ENCODE measurements around the gene LACRT.
"Not testable (repeated sequence)": the region's sequence is repeated elsewhere in the genome, so short reads cannot be mapped to it uniquely, and the experiment has no call there.

The LACRT gene, protein sequence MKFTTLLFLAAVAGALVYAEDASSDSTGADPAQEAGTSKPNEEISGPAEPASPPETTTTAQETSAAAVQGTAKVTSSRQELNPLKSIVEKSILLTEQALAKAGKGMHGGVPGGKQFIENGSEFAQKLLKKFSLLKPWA

DNA sequence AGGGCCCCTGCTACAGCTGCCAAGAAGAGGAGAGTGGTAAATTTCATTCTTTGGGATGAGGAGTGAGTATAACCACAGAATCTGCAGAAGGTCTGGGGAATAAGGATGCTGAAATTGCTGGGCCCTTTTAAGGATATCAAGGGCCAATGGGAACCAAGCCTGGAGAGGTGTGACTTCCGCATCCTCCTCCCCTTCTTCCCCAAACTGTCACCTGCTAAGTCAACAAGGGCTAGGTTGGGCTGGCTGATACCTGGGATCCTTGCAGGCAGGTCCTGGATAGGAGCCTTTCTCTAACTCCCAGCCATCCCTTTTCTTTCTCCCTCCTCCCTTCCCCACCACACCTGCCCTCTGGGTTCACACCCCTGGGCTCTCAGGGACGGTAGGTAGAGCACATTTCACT is at the start of gene LACRT:
Gene LACRT (minus strand): TSS at position 101 of the 400 bp plus-strand sequence. CDS start 54 bp downstream, at position 47.
- DNase-seq (ENCODE audit: low read depth in 2 of 2, low spot score in 1 of 2) = no peak

DNA sequence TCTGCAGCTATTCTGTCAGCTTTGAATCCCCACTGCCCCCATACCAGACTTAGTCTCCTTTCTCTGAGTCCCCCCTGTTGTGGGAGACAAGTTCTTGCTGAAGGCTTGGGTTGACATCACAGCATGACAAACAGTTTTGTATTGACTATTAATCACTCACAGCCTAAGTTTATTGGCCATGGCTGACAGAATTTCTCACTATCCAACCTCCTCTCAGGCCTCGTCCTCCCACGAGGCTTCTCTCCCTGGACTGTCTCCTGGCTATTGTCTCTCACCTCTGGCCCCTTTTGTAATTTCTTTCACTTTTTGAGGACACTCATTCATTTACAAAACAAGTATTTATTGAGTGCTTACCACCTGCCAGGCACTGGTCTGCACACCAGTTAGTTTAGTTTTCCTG is 48.7 kb upstream of the LACRT start:
- DNase-seq (ENCODE audit: low read depth in 2 of 2, low spot score in 1 of 2) = no peak

DNA sequence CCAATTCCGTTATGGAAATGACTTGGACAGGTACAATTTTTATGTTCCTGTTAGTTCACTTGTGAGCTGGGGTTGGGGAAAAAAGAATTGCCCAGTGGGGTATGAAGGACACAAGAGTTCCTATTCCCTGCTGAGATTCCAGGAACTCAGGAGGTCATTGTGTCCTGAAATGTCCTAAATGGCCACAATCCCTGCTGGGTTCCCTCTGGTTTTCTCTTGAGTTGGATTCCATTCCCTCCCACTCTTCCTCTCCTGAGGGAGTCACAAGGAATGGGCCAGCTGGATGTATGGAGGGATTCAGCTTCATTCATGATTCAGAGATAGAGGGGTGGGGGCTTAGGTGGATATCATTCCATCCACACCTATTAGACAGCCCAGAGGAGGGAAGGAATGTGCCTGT is 48.0 kb upstream of the LACRT start:
- no peak for DNase-seq (ENCODE audit: low read depth in 2 of 2, low spot score in 1 of 2)

DNA sequence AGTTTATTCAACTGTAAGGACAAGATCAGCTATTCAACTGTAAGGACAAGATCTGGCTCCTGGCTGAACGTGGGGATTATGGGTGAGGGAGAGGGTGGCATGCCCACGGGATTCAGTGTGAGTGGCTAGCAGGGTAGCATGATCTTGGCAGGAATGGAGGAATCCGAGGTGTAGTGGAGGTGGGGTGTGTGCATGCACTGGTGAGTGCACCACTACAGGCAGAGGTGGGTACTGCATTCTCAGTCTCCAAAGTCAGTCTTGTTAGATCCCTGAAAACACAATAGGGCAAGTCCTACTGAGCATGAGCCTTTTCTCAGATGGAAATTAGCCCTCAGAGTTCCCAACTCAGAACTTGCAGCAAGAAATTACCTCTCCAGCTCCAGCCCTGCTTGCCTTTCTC is 45.7 kb upstream of the LACRT start:
- DNase-seq (ENCODE audit: low read depth in 2 of 2, low spot score in 1 of 2) = no peak

DNA sequence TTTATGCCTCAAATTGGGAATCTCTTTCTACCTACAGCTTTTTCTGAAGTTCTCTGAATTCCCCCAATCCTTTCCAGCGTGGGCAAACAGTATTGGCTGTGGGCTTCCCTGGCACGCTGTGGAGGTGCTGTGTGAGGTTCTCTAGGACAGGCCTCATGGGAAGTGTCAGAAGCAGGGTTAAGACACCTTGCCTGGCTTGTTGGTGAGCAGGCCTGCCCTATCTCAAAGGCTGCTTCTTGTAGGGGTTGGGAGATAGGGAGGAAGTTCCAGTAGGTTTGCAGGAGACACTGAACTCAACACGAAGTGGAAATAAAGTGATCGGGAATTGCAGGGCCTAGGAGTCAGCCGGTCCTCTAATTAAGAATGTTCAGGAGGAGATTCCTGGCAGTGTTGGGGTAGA is 43.4 kb upstream of the LACRT start:
- DNase-seq (ENCODE audit: low read depth in 2 of 2, low spot score in 1 of 2) = no peak

DNA sequence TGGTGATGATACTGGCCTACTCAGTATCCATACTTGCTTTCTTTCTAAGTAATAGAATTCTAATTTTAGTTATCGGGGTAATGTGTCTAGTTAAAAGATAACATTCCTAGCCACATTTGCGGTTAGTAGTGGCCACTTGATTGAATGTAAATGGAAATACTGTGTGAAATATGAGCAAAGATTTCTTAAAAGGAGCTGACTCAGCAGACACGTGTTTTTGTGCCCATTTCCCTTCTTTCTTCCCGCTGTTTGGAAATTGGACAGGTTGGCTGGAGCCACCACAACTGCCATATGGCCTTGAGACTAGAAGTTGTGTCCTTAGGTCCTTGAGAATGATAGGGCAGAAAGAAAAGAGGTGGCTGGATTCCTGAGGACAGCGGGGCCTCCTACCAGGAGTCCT is 33.2 kb upstream of the LACRT start:
- no peak for DNase-seq (ENCODE audit: low read depth in 2 of 2, low spot score in 1 of 2)

DNA sequence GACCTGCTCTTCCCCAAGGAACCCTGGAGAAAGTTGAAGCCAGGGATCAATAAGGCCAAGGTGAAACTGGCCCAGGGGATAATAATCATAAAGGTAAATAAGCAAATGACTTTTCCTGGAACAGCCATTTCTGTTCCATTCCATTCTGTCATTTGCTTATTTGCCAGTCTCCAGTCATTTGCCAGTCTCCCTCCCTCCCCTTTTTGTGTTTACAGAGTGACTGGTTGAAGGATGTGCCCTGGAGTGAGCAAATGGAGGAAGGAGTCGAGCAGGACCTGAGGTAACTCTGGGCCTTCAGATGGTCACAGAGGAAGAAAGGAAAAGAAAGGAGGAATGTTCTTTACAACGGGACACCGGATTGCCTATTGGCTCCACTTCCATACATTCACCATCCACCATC is 31.3 kb upstream of the LACRT start:
- DNase-seq (ENCODE audit: low read depth in 2 of 2, low spot score in 1 of 2) = no peak

DNA sequence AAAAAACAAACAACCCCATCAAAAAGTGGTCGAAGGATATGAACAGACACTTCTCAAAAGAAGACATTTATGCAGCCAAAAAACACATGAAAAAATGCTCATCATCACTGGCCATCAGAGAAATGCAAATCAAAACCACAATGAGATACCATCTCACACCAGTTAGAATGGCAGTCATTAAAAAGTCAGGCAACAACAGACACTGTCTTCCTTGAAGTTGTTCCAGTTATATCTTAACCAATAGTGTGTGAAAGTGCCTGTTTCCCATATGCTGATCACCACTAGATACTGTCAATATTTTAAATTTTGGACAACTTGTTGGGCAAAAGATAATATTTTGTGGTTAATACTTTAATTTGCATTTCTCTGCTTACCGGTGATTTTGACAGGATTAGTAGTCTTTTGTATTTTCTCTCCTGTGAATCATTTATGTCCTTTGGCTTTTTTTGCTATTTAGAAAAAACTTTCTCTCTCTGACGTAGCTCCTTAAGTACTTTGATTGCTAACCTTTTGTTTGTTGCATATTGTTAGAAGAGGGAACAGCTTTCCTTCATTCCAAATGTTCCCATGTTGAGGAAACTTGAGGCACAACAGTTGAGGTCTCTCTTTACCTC is 30.4 kb upstream of the LACRT start:
- DNase-seq (ENCODE audit: low read depth in 2 of 2, low spot score in 1 of 2) = not testable (repeated sequence)

DNA sequence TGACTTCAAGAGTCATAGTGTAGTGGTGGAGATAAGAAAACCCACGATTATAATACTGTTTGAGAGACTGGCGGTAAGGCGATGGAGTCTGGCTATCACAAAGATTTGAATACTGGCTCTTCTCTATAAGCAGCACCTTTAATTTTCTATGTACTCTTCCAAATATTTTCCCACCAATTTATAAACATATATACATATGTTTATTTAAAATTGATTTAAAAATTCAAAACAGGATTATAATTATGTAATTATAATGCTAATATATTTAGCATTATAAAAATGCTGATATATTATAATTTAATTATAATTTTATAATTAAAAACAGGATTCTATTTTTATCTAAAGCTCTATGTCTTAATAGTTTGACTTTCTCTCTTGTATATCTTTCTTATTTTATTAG is 28.9 kb upstream of the LACRT start:
- DNase-seq (ENCODE audit: low read depth in 2 of 2, low spot score in 1 of 2) = no peak

DNA sequence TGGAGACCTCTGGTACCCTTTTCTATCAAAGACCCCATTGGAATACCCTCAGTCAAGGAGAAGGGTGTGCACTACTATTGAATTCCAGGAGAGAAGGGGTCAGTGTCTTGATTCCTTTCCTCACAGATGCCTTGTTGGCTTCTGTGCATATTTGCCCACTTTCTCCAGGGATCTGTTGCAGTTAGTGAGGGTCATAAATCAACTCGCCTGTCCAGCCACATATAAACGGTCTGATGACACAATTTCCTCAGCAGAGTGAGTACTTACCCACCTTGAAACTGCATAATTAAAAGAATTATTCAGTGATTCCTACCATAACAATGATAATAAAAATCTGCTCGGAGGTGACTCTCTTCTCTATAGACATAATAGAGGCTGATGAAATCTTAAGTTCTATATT is 27.3 kb upstream of the LACRT start:
- no peak for DNase-seq (ENCODE audit: low read depth in 2 of 2, low spot score in 1 of 2)

DNA sequence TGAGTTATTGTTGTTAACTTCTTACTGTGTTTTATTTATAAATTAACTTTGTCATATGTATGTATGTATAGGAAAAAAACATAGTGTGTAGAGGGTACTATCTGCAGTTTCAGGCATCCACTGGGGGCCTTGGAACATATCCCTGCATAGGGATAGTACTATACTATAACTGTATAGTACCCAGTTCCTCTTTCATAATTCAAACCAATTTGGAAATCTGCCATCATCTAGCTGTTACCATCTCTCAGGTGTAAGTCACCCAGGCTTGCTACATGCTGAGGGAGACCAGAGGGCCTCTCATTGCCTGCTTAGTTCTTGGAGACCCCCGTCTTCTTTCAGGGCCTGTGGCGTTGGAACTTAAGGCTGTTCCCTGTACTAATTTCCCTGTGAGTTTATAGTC is 26.4 kb upstream of the LACRT start:
- no peak for DNase-seq (ENCODE audit: low read depth in 2 of 2, low spot score in 1 of 2)

DNA sequence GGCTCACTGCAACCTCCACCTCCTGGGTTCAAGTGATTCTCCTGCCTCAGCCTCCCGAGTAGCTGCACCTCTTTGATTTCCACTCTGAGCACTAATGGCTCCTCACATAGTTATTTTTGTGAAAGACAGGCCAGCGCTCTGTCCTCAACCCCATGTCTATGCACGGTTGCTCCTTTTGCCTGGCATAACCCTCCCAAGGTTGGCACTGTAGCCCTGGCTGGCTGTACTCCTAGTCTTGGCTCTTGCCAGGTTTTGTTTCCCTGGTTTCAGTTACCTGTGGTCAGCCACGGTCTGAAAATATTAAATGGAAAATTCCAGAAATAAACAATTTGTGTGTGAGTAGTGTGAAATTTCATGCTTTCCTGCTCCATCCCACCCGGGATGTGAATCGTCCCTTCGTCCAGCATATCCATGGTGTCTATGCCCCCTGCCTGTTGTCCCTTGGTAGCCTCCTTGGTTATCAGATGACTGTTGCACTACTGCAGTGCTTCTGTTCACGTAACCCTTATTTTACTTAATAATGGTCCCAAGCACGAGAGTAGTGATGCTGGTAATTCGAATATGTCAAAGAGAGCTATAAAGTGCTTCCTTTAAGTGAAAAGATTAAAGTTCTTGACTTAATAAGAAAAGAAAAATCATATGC is 25.7 kb upstream of the LACRT start:
- no peak for DNase-seq (ENCODE audit: low read depth in 2 of 2, low spot score in 1 of 2)

DNA sequence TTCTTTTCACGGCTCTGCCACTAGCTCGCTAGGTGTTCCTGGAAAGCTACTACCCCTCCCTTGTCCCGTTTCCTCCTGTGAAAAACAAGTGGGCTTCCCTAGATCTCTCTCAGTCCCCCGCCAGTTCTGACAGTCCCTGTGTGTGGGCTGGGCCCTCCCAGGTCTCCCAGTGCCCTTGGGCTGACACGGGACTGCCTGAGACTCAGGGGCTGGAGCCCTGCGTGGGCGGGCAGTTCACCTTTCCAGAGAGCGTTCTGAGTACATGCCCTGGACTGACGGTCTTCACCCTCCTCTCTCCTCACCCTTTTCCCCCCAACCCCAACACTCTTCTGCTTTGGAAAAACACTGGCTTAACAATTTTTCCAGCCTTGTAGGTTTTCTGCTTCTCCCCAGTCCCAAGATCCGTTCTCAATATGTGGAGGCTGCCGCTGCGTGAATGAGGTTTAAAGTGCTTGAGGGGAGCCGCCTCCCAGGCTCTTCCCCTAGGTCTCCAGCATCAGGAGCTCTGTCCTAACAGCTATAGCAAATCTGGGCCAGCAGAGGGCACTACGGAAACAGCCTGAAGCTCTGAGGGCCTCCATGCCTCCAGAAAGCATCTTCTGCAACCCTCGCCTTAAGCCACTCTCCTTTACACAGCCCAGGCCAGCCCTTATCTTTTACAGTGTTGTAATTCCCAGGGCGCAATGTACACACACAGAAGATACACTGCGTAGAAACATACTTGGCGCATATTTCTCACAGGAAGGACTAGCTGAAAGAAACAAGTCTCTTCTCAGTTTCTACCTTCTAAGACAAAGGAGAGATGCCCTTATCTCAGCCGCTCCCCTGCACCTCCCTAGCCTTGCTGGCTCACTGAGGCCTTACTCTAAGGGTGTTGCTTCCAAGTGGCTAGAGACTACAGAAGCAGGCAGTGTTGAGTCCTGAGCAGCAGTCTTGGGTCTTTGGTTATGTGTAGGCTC is 23.9 kb upstream of the LACRT start:
- DNase-seq (ENCODE audit: low read depth in 2 of 2, low spot score in 1 of 2) = no peak

DNA sequence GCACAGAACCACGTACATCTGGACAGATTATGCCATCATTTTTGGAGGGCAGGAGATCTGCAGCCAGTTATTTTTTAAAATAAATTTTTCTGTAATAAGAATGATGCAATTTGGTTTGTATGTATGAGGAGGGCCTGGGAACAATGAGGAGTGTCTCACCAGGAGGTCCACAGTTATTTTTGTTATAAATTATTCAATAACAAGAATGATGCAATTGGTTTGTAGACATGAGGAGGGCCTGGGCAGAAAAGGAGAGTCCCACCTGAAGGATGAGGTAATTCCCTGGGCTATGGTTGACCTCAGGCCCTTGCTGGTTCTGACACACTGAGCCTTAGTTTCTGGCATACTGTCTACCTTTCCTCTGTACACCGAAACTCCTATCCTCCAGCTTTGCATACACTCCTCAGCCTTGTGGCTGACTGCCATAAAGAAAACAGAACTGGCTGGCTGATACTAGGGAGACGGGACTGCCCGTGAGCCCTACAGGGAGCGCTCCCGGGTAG is 22.5 kb upstream of the LACRT start:
- DNase-seq (ENCODE audit: low read depth in 2 of 2, low spot score in 1 of 2) = no peak

DNA sequence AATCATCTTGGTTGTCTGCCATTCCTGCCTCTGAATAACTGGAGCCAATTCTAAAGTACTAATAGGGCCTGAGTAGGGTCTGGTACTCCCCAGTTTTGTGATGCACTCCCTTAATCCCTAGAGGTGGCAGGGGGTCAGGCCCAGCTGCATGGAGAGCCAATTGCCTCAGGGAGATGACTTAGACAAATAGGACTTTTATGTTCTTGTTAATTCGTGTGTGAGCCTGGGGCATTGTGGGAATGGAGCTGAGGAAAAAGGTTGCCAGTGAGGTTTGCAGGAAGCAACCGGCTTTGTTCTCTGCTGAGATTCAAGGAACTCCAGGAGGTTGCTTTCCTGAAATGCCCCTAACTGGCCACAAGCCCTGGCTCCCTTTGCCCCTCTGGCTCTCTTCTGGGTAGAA is 20.2 kb upstream of the LACRT start:
- DNase-seq (ENCODE audit: low read depth in 2 of 2, low spot score in 1 of 2) = no peak

DNA sequence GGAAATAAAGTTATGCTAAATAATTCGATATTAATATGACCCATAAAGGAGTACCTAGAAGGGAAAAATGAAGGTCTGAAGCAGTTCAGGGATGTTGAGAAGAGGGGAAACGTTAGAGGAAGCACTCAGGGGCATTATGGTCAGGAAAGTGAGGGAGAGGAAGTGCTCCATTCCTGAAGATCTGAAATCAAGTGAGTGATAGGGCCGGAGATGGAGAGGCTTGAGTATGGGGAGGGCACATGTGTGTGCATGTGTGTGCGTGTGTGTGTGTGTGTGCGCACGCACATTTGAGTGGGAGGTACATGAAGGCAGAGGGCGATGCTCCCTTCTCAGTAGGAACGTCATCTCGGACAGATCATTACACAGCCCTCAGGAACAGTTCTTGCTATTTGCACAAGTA is 18.3 kb upstream of the LACRT start:
- no peak for DNase-seq (ENCODE audit: low read depth in 2 of 2, low spot score in 1 of 2)

DNA sequence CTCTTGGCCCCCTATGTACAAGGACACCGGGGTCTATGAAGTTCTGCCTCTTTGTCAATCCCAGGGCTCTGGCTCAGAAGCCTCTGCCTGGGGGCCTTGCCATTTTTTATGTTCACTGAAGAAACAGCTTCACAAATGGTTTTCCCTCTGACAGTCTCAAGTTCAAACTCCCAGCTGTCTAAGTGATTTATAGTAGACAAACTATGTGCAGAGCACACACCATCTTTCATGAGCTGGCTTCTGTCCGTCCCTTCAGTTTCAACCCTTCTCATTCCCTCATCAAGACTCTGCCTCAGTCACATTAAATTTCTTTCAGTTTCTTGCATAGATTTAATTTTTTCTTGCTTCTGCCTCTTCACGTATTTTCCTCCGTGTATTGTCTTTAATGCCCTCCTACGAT is 16.2 kb upstream of the LACRT start:
- DNase-seq (ENCODE audit: low read depth in 2 of 2, low spot score in 1 of 2) = no peak

DNA sequence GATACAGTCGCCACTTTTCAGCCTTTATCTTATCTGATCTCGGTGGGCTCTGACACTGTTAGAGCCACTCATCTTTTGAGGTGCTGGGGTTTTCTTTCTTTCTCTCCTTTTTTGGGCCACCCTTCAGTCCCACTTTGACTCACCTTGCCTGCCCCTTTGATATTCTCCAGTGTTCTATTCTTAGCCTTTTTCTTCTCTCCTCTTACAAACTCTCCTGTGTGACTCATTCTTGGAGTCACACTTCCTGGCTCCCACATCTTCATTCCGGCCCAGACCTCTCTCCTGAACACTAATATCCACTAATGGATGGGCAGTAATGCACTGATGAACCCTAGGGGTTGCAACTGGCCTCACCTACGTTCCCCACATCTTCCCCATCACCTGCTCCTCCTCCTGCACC is 15.7 kb upstream of the LACRT start:
- no peak for DNase-seq (ENCODE audit: low read depth in 2 of 2, low spot score in 1 of 2)

DNA sequence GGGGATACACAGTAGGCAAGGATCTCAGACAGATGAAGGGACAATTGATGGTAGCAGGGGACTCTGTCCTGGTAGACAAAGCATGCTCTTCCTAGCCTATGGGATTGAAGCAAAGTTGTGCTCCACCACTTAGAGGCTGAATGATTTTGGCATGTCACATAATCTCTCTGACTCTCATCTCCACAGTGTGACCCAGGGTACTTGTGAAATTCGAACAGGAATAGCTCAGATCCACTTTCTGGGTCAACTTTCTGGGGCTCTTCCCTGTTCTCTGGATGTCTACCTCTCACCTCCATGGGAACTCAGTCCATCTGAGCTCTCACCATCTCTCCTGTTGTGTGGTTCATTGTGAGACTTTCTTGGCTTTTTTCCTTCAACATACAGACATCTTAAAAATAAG is 15.1 kb upstream of the LACRT start:
- DNase-seq (ENCODE audit: low read depth in 2 of 2, low spot score in 1 of 2) = no peak

DNA sequence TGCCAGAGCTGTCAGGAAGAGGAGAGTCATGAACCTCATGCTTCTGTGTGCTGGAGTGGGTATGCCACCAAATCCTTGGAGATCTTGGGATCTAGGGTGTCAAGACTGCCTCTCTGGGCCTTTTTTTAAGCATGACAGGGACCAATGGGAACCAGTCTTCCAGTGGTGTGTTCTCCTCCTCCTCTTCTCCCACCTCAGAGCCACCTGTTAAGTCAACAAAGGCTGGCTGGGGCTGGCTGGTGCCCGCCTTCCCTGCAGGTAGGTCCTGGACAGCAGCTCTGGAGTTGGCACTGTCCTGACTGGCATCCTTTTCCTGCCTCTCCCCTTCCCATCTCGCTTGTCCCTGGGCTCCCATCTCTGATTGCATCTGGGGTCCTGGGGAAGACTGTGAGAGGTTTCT is 13.6 kb upstream of the LACRT start, which contains the start of gene DCD:
Gene DCD (minus strand): TSS at position 101 of the 400 bp plus-strand sequence. CDS start 62 bp downstream, at position 39.
- DNase-seq (ENCODE audit: low read depth in 2 of 2, low spot score in 1 of 2) = no peak

DNA sequence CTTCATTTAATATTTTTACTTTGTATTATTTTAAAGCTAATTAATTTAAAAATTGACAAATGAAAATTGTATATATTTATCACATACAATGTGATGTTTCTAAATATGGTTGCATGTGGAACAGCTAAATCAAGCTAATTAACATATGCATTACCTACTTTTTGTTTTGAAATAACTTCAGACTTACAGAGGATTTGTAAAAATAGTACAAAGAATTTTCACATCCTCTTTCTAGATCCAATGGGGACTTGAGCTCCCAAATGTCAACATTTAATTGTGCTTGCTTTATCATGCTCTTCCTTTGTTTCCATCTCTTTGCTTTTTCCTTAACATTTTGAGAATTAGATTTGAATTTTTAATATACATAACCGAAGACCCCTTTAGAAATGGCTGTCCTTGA is 6.9 kb upstream of the LACRT start:
- DNase-seq (ENCODE audit: low read depth in 2 of 2, low spot score in 1 of 2) = no peak

DNA sequence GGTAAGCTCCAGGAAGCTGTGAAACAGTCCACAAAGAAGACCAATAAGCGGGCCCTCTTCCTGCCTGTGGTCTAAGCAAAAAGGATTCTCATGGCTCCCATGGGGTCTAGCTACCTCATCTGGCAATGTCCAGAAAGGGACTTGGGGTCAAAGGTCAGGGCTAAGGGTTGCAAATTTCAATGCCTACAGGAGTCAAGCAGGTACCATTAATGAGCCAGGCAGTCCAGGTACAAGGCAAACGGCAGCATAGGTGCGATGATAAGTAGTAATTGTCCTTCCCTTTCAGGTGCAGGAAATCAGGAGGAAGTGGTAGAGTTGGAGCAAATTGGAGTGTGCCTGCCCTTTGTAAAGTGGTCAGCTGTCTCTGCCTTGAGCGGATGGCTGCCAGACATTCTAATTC is 6.4 kb upstream of the LACRT start:
- DNase-seq (ENCODE audit: low read depth in 2 of 2, low spot score in 1 of 2) = no peak

All from stimulated activated CD8-positive, alpha-beta memory T cell treated with anti-CD3 and anti-CD28 coated beads, Interleukin-4, amount 100 ng/mL, for 1 hour (primary cell).